Measurements from ENCODE around the gene DSP. TPM values are rescaled to one million over a fixed set of nuclear protein-coding genes. Genes with fewer than 3 reads are reported as not detected.

The DSP gene
- total and polyA plus RNA-seq, 2 of the 13 experiments (the other 11 are each of a cell fraction or from before 2014, with no cell fraction given), result 89.8 to 117 TPM

GRCh38 chr6:7541175-7542064 is at the start of gene DSP (continued):
- TF ChIP-seq DZIP1 (CRISPR knock-in tag; IDR thresholded peaks at IDR 0.05) (peak; percentile 92; the same call in 1 of the 2 replicates), TGIF2 (CRISPR knock-in tag; IDR thresholded peaks at IDR 0.05) (no peak), THAP7 (CRISPR knock-in tag; IDR thresholded peaks at IDR 0.05) (peak; percentile 74), CCDC6 (CRISPR knock-in tag; IDR thresholded peaks at IDR 0.05) (peak; percentile 73), ZHX2 (IDR thresholded peaks at IDR 0.05; ENCODE audit: low read depth) (peak; percentile 53), ZHX2 (CRISPR knock-in tag; IDR thresholded peaks at IDR 0.05; ENCODE audit: borderline replicate concordance) (peak; percentile 94), ZGPAT (CRISPR knock-in tag; IDR thresholded peaks at IDR 0.05) (peak; percentile 99), IRF9 (CRISPR knock-in tag; IDR thresholded peaks at IDR 0.05; ENCODE audit: borderline replicate concordance) (peak; percentile 90), REXO4 (CRISPR knock-in tag; IDR thresholded peaks at IDR 0.05; ENCODE audit: borderline replicate concordance) (no peak), TP53 (CRISPR knock-in tag; conservative IDR thresholded peaks at IDR 0.05) (0 out of 2 replicates have a peak, but pooled peaks have one; percentile 17), EED (CRISPR knock-in tag; IDR thresholded peaks at IDR 0.05) (peak; percentile 85), GLMP (CRISPR knock-in tag; IDR thresholded peaks at IDR 0.05; ENCODE audit: borderline replicate concordance) (0 out of 2 replicates have a peak, but pooled peaks have one; percentile 41), ZNF567 (CRISPR knock-in tag; IDR thresholded peaks at IDR 0.05; ENCODE audit: borderline replicate concordance) (no peak)
